Psoas muscle (tissue), 8 donors: ENCODE measurements around the gene CUTC. TPM values are rescaled to one million over a fixed set of nuclear protein-coding genes. Genes with fewer than 3 reads are reported as not detected.

Source experiments
- ATAC-seq, 4 donors: fragments of 200-7000 bp; cut with Tn5 transposase; one replicate each; pipeline ENCODE4 v1.9.1; 2020; ENCODE audit warnings: moderate library complexity in 3 of 4, mild to moderate bottlenecking in 2 of 4
- DNase-seq, 2 donors: peaks; one replicate each; pipeline ENCODE4 v3.0.0-alpha.2; 2020
- H3K27ac ChIP-seq: fragments of 200-600 bp; one replicate; pipeline ENCODE4 v1.8.0; 2022
- H3K27me3 ChIP-seq, 3 donors: fragments of 200-600 bp in 1 of 3; one replicate each; pipeline versions ENCODE4 v1.6.1 to v1.8.0; 2013 to 2022; ENCODE audit warnings: low read length in 2 of 3, mild to moderate bottlenecking in 2 of 3, moderate library complexity in 1 of 3; ENCODE audit not compliant: insufficient read depth in 3 of 3
- H3K36me3 ChIP-seq, 2 donors: fragments of 200-600 bp in 1 of 2; one replicate each; pipeline versions ENCODE4 v1.6.1 to v1.8.0; 2013 to 2022; ENCODE audit warnings: low read depth in 1 of 2, mild to moderate bottlenecking in 1 of 2, moderate library complexity in 1 of 2; ENCODE audit not compliant: insufficient read depth in 1 of 2
- H3K4me1 ChIP-seq: fragments of 200-600 bp; one replicate; pipeline ENCODE4 v1.8.0; 2022
- H3K4me3 ChIP-seq: fragments of 200-600 bp; one replicate; pipeline ENCODE4 v1.8.0; 2022; ENCODE audit warnings: mild to moderate bottlenecking
- H3K9me3 ChIP-seq: fragments of 200-600 bp; one replicate; pipeline ENCODE4 v1.8.0; 2022
- CTCF ChIP-seq: fragments of 200-600 bp; IDR thresholded peaks from one replicate; pipeline ENCODE4 v1.8.0; 2022; ENCODE audit warnings: antibody characterized with exemption
- WGBS, 3 donors: extraction: QIAGEN DNeasy Blood & Tissue Kit; methylation state at CpG; one replicate each; pipeline versions ENCODE4 v1.1.6 to v1.1.7; 2013; 5-methylcytosine and 5-hydroxymethylcytosine counted together
- intact Hi-C, 2 donors: fragments of 100-400 bp; cut with DNase I; formaldehyde crosslinking; loops; one replicate each; pipeline versions ENCODE4 v1.11.0 to v1.14.2; 2022
- polyA plus RNA-seq, 3 donors: library from polyadenylated mRNA; stranded (reverse); fragments of 200-250 nt; gene quantifications; one replicate each; pipeline ENCODE4 v1.2.3, GENCODE V29; 2013
- total RNA-seq, 4 donors: library from RNA; stranded (reverse); fragmentation: NEBNext Ultra II Directional in 2 of 4; extraction: Animal tissue kit (Norgen Biotek cat#: 25700) in 2 of 4; gene quantifications; one replicate each; pipeline versions ENCODE4 v1.2.1 to v1.2.4, GENCODE V29; 2021 to 2023
- donor health status: healthy with polysubstance abuse.
- donor health status: DM: no; HTN: no; CAD: no; lungs with moderate emphysema.
- donor health status: Bipolar disorder and iron deficiency.
- donor health status: healthy.
- donor health status: DM: yes; HTN: yes; CAD: no.
- donor health status: DM: no; HTN: no; CAD: no.
- donor health status: DM: no; HTN: no; CAD: no.
- donor health status: DM: yes; HTN: yes; CAD: no.

Gene CUTC
- total and polyA plus RNA-seq, 7 donors, result 52.8 to 179 (median 132) TPM

GRCh38 chr10:99748823-99749451 is 16.9 kb downstream of the CUTC start:
- H3K27me3 ChIP-seq, result no peaks in the 10 kb centered on the region
- H3K4me3 ChIP-seq, result peak overlapping the region; percentile 37
- 26 to 38% (median 34%) methylated on average over 2 of the region's 2 CpGs for WGBS, 3 donors
- no peaks in the 10 kb centered on the region for H3K9me3 ChIP-seq
- TF ChIP-seq CTCF, result no peak
- H3K36me3 ChIP-seq, result peaks cover 4 to 98% of the 10 kb centered on the region in 2 donors
- intact Hi-C loops, result no loop called here
- peak overlapping the region; percentile 98 for H3K27ac ChIP-seq
- DNase-seq (no peak), ATAC-seq (peak; percentile 73 to 83 (median 80))
- peaks cover 67% of the 10 kb centered on the region for H3K4me1 ChIP-seq

- no peak for TF ChIP-seq CTCF
- DNase-seq, result no peak
- H3K4me3 ChIP-seq, result no peak overlapping the region
- intact Hi-C loops, result no loop called here
- H3K36me3 ChIP-seq, result peaks cover 6 to 98% of the 10 kb centered on the region in 2 donors
- no peaks in the 10 kb centered on the region for H3K27me3 ChIP-seq
- ATAC-seq, result no peak
- H3K27ac ChIP-seq, result peak overlapping the region; percentile 38
- no peaks in the 10 kb centered on the region for H3K9me3 ChIP-seq
- H3K4me1 ChIP-seq, result peaks cover 54% of the 10 kb centered on the region
These were observed 18.6 kb downstream of the CUTC start for GRCh38 chr10:99750641-99751040.

DNA sequence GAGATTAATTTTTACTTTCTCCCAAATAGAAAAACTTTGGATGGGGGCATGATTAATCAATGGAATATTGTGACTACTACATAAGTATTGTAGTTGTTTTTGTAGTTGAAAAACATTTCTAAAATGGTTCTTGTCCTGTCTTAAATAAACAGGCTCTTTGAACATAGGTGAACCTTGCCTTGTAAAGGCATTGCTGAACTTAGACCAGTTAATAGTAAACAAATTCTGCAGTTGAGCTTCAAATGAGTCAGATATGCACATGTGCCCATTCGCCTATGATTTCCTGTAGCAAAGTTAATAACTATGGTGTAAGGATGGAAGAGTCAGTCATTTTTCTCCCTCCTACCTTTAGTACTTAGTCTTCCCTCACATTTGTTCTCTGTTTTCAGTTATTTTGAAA is 22.6 kb downstream of the CUTC start:
- Histone ChIP-seq H3K27ac (no peak overlapping the region), H3K4me1 (peaks cover 26% of the 10 kb centered on the region), H3K36me3 (peaks cover 5 to 100% of the 10 kb centered on the region in 2 donors), H3K27me3 (no peaks in the 10 kb centered on the region), H3K9me3 (no peaks in the 10 kb centered on the region), H3K4me3 (no peak overlapping the region)
- intact Hi-C loops, result no loop called here
- TF ChIP-seq CTCF, result no peak
- ATAC-seq (no peak), DNase-seq (no peak)
- WGBS, 3 donors, result 93 to 97% (median 93%) methylated on average over 1 of the region's 1 CpG

DNA sequence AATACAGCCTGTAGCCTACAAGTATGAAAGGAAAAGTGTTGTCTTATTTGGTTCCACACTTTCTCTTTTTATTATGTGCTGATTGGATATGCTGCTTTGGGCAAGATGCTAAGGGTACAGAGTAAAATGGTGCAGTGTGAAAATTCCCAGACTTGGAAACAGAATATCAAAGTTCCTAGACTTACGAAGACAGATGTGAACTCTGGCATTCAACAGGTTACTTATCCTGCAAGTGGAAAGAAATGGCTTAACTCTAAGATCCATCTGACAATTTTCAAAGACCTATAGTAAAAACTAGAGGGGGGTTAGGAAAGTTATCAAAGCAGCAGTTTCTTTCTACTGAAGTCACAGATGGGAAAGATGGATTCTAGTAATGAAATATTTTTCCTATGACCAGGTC is 24.1 kb downstream of the CUTC start:
- TF ChIP-seq CTCF, result no peak
- DNase-seq (no peak), ATAC-seq (no peak)
- H3K4me3 ChIP-seq, result no peak overlapping the region
- intact Hi-C loops, result no loop called here
- WGBS, 3 donors, result 59 to 94% (median 89%) methylated on average over 1 of the region's 1 CpG
- H3K36me3 ChIP-seq, result peaks cover 9 to 100% of the 10 kb centered on the region in 2 donors
- H3K27ac ChIP-seq, result peak overlapping the region; percentile 10
- no peaks in the 10 kb centered on the region for H3K27me3 ChIP-seq
- peaks cover 11% of the 10 kb centered on the region for H3K4me1 ChIP-seq
- H3K9me3 ChIP-seq, result no peaks in the 10 kb centered on the region
